HG03066 (cell line): ENCODE results near the gene MAPRE3.

Experiments used
- ATAC-seq: cut with Tn5 transposase; IDR thresholded peaks from one replicate; pipeline ENCODE4 v1.9.1; 2021; ENCODE audit warnings: low read depth; ENCODE audit not compliant: unreplicated experiment

Gene MAPRE3

GRCh38 chr2:26979741-26980140 lies 9.3 kb downstream of the MAPRE3 start:
- no peak for ATAC-seq

- no peak for ATAC-seq
These were observed 10.5 kb downstream of the MAPRE3 start for GRCh38 chr2:26980971-26981370.

- no peak for ATAC-seq
These were observed 11.8 kb downstream of the MAPRE3 start for GRCh38 chr2:26982102-26982742.

DNA sequence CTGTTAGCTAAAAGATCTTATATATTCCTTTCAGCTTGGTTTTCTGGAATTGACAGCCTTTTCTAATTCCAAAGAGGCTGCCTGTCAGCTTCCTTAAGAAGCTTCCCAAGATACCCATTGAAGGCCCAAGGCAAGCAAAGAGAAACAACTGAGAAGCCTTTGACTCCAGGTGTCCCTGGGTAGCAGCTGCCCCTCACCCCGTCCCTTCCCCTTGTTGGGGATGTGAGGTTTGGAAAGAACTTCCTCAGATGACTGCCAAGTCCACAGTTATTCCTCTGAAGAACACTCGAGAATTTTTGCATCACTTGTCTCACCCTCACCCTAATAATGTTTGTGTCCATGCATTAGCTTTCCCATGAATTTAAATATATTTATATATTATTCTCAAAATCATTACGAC lies 13.3 kb downstream of the MAPRE3 start:
- no peak for ATAC-seq

- no peak for ATAC-seq
These were observed 15.4 kb downstream of the MAPRE3 start for GRCh38 chr2:26985807-26986206.

- ATAC-seq = no peak
These were observed 16.1 kb downstream of the MAPRE3 start for GRCh38 chr2:26986576-26986975.

- ATAC-seq = no peak
These were observed 17.8 kb downstream of the MAPRE3 start for GRCh38 chr2:26988058-26988860.

DNA sequence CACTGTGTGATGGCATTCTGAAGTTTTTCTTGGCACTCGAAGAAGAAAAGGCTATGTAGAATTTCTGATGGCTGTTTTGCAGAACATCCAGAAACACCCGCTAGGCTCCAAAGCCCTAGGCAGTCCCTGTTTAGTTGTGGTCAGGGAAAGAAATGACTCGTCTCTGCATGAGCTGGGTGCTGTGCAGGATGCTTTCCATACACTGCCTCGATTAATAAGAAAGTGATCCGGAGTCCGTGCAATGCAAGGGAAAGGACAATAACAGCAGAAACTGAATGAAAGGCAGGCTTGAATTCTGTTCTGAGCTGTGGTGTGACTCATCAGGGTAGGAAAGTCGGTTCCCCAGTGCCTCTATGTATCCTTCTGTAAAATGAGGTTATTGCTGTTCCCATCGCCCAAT lies 18.7 kb downstream of the MAPRE3 start:
- ATAC-seq = no peak

- ATAC-seq = no peak
These were observed 21.3 kb downstream of the MAPRE3 start for GRCh38 chr2:26991717-26992116.

GRCh38 chr2:26993768-26994167 lies 23.3 kb downstream of the MAPRE3 start:
- no peak for ATAC-seq

DNA sequence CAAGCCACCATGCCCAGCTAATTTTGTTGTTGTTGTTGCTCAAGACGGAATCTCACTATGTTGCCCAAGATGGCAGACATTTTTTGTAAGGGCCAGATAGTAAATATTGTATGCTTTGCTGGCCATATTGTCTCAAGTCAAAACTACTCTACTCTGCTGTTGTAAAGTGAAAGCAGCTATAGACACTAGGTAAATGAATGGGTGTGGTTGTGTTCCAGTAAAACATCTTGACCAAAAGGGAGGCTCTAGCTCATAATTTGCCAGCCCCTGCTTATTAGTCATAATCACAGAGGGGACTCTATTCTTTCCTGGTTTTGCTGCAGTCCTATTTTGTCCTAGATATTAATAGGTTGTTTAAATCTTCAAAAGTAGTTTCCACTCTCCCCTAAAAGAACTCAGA lies 24.5 kb downstream of the MAPRE3 start:
- ATAC-seq = no peak

DNA sequence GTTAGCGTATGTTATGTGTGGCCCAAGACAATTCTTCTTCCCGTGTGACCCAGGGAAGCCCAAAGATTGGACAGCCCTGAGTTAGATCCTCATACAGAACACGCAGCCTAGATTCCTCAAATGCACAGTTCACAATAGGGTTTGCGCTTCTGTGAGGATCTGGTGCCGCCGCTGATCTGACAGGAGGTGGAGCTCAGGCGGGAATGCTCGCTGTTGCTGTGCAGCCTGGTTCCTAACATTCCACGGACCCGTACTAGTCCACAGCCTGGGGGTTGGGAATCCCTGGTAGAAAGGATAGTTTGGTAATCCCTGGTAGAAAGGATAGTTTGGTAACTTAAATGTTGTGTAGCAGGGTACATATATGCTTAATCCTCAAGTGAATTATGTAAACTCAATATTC lies 27.0 kb downstream of the MAPRE3 start:
- no peak for ATAC-seq

- no peak for ATAC-seq
These were observed 27.9 kb downstream of the MAPRE3 start for GRCh38 chr2:26998323-26998722.

GRCh38 chr2:27000228-27000627 lies 29.8 kb downstream of the MAPRE3 start:
- no peak for ATAC-seq

DNA sequence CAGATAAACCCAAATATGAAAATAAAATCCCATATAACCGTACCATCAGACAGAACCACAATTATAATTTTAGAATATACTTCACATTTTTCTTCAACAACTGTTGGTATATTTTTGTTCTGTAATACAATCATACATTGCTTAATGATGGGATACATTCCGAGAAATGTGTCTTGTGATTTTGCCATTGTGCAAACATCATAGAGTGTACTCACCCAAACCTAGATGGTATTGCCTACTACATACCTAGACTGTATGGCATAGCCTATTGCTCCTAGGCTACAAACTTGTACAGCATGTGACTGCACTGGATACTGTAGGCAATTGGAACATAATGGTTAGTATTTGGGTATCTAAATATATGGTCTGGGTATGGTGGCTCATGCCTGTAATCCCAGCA lies 30.6 kb downstream of the MAPRE3 start:
- no peak for ATAC-seq

- ATAC-seq = no peak
These were observed 31.5 kb downstream of the MAPRE3 start for GRCh38 chr2:27001950-27002349.

DNA sequence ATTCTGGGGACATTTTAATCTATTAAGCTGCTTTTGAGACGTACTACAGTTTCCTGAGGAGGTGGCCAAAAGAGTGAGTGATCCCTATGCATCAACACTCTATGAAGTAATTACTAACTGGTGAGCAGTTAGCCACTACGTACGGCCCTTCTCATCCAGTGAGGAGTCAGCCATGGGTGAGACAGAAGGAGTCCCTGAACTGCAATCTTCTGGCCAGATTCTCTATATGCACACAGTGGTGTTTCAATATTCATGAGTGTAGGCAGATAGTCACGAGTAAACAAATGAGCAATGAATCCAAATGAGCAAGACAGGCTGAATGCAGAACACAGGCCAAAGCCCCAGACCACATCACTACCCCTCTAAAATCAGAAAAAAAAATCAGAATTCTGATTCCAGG lies 32.6 kb downstream of the MAPRE3 start:
- no peak for ATAC-seq

DNA sequence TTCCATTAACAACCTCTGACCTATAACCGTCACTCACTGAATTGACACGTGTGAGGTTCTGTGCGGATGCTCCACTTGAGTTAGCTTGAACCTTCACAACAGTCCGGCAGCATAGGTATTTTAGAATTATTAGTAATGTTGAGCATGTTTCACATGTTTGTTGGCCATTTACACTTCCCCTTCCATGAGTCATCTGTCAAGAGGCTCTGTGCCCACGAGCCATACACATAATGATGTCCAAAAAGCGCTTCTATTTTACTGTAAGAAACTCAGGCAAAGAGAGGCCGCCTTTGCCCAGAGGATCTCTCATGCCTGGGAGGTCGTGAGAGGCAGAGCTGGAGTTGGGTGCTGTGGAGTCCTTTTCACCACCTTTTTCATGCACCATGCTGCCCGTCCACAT lies 33.4 kb downstream of the MAPRE3 start:
- ATAC-seq = no peak

GRCh38 chr2:27006602-27007415 lies 36.4 kb downstream of the MAPRE3 start:
- no peak for ATAC-seq

GRCh38 chr2:27007416-27008374 lies 37.3 kb downstream of the MAPRE3 start:
- no peak for ATAC-seq
